PC-3 (cell line): ENCODE data around the gene CREBBP.

Experiments
- CTCF ChIP-seq: fragments of 300-600 bp; sonication (generic); conservative IDR thresholded peaks from 2 replicates; pipeline ENCODE4 v1.5.1; 2017; ENCODE audit warnings: antibody characterized with exemption, low read depth, mild to moderate bottlenecking, low read length
- EZH2 ChIP-seq: fragments of 300-600 bp; sonication (generic); IDR thresholded peaks from one replicate; pipeline ENCODE4 v1.6.1; 2017; ENCODE audit warnings: antibody characterized with exemption, mild to moderate bottlenecking, low read length; ENCODE audit not compliant: unreplicated experiment

GRCh38 chr16:3915426-3916260, 35.1 kb upstream of the CREBBP start:
- no peak for TF ChIP-seq CTCF
- no peak for TF ChIP-seq EZH2
